Stimulated activated CD4-positive, alpha-beta T cell treated with anti-CD3 and anti-CD28 coated beads, TNF-alpha, amount 100 ng/mL, for 1 hour (primary cell): ENCODE results near the gene INIP.
"Not testable (repeated sequence)": the region's sequence is repeated elsewhere in the genome, so short reads cannot be mapped to it uniquely, and the experiment has no call there.

Source experiments
- DNase-seq, 3 donors: peaks; one replicate each; pipeline ENCODE4 v3.0.0-alpha.2; 2020; ENCODE audit warnings: low read depth in 3 of 3, low spot score in 1 of 3

INIP gene

GRCh38 chr9:112743216-112743836 is 25.4 kb upstream of the INIP start:
- DNase-seq: no peak

GRCh38 chr9:112734892-112735291 is 17.0 kb upstream of the INIP start:
- no peak for DNase-seq

- DNase-seq: no peak
These were observed 14.1 kb upstream of the INIP start for GRCh38 chr9:112731971-112732370.

DNA sequence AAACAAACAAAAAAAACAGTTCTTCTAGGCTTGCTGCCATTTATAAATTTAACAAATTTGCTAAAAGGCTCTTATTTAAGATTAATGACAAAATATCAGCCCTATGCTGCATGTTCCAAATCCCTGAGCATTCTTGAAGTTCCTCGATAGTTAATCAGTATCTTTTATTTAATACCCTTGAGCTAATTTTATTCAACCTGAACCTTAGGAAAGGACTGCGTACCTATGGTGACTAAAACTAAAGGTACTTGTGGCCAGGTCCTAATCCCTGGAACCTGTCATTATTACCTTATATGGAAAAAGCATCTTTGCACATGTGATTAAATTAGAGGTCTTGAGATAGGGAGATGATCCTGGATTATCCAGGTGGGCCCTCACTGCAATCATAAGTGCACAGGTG is 10.5 kb upstream of the INIP start:
- no peak for DNase-seq

DNA sequence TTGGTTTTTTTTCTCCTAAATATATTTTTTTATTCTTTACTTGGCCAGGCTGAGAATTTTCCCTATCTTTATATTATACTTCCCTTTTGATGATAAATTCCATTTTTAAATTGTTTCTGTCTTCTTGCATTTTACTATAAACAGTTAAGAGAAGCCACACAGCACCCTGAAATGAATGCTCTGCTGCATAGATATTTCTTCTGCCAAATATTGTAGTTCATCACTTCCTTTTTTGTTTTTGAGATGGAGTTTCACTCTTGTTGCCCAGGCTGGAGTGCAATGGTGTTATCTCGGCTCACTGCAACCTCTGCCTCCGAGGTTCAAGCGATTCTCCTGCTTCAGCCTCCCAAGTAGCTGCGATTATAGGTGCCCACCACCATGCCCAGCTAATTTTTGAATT is 8.5 kb upstream of the INIP start:
- DNase-seq: no peak

DNA sequence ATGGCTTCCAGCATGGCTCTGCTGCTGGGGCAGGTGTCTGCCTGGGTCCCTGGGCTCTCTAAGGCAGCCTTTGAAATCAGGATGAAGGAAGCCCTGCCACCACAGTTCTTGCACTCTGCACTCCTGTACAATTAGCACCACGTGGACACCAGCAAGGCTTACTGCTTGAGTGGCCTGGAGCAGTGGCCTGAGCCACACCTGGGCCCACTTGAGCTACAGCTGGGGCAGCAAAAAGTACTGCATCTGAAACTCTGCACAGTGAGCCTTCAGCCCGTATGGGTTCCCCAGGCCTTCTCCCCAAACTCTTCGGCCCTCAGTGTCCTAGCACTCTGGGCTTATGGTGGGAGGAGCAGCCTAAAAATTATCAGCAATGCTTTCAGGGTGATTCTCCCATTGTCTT is 8.0 kb upstream of the INIP start:
- no peak for DNase-seq

- DNase-seq: not testable (repeated sequence)
These were observed 4.8 kb upstream of the INIP start for GRCh38 chr9:112722749-112723148.

DNA sequence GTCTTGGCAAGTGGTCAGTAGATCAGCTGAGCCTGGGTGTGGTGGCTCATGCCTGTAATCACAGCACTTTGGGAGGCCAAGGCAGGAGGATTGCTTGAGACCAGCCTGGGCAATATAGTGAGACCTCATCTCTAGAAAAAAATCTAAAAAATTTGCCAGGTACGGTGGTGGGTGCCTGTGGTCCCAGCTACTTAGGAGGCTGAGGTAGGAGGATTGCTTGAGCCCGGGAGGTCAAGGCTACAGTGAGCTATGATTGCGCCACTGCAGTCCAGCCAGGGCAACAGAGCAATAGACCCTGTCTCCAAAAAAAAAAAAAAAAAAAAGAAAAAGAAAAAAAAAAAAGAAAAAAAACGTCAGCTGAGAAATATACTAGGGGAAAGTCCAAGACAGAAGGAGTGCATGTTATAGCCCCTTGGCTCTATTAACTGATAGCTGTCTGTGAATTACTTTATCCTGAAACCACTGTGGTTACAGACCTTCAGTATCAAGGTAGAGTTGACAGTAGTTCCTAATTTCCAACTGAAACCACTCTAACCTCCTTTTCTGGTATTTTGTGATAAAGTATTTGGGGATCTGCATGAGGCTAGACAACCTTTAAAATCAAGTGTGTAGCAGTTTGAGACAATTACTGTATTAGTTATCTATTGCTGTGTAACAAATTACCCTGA is 2.3 kb upstream of the INIP start:
- no peak for DNase-seq

DNA sequence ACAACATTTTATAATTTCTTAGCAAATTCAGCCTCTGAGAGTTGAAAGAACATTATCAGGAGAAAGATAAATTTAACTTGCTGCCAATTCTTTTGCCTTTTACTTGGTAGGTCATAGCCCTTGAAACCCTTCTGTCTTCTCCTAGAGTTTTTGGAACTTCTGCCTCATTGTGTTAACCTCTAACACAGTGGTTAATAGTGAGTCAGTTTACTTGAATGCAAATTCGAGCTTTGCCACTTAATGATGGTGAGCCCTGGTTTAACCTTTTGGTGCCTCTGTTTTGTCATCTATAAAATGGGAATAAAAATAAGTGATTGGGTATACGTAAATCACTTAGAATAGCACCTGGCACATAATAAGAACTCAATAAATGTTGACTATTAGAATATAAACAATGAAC is 1.8 kb upstream of the INIP start:
- DNase-seq: no peak

GRCh38 chr9:112719241-112719691 is 1.3 kb upstream of the INIP start:
- DNase-seq: no peak

- DNase-seq: no peak
These were observed 5.2 kb downstream of the INIP start for GRCh38 chr9:112712678-112713077.

- no peak for DNase-seq
These were observed 6.7 kb downstream of the INIP start for GRCh38 chr9:112711050-112711689.

- DNase-seq: no peak
These were observed 12.0 kb downstream of the INIP start for GRCh38 chr9:112705768-112706427.

- DNase-seq: no peak
These were observed 14.6 kb downstream of the INIP start for GRCh38 chr9:112703304-112703703.

DNA sequence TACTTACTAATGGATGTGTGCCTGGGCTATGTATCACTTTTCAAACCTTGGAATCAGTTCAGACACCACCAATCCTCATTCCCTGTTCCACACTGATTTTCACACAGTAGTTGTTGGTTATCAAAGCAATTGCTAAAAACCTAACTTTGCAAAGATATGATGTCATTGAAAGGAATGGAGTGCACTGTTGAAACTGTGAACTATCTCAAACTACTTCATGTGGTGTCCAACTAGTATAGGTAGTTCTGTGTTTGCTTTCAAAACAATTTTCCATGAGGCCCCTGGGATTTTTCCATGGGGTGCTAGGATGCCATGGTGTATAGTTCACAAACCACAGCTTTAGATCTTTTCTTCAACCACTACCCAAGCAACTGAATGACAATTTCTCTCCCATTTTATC is 17.8 kb downstream of the INIP start:
- no peak for DNase-seq

- no peak for DNase-seq
These were observed 18.7 kb downstream of the INIP start for GRCh38 chr9:112699230-112699629.

GRCh38 chr9:112696461-112696860 is 21.5 kb downstream of the INIP start:
- DNase-seq: no peak

- DNase-seq: no peak
These were observed 23.0 kb downstream of the INIP start for GRCh38 chr9:112694706-112695555.

GRCh38 chr9:112689161-112689740 is 28.7 kb downstream of the INIP start:
- DNase-seq: no peak

DNA sequence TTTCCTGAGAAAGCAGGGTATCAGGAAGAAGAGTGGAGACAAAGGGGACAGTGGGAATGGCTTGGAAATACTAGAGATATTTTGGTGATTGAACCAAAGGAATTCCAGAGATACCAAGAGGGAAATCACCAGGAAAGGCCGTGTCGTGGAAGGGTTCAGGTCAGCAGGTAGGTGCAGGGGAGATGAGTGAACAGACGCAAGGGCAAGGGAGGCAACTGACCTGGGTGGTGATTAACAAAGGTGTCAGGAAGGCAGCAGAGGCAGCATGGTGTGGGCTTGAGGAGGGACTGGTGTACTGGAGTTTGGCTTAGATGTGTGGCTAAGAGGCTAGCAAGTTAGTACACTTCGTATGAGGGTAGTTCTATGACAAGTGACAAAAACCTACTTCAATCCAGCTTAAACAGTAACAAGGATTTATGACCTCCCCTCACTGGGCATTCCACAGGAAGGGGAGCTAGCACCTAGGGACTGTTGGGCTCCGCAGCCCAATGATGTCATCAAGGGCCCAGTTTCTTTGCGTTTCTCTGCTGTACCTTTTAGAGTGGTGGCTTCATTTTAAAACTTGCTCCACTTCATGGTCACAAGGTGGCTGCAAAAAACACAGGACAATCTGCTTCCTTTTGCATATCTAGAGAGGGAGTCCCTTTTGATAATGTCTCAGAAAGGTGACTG is 37.0 kb downstream of the INIP start:
- no peak for DNase-seq
